HepG2 (cell line): Measurements from ENCODE around the gene IBA57. TPM values are rescaled to one million over a fixed set of nuclear protein-coding genes. Genes with fewer than 3 reads are reported as not detected.

Source experiments
- BCLAF1 ChIP-seq: fragments of 450-650 bp; IDR thresholded peaks from 2 replicates; pipeline ENCODE4 v1.6.1; 2017; ENCODE audit warnings: mild to moderate bottlenecking
- NR2F1 ChIP-seq, 2 experiments: fragments of 450-650 bp in 1 of 2; formaldehyde crosslinking in 1 of 2; IDR thresholded peaks; 2 replicates each; pipeline versions ENCODE4 v1.5.0 to v1.6.1; 2016 to 2020; ENCODE audit warnings: mild to moderate bottlenecking in 1 of 2, missing compliant biosample characterization in 1 of 2, missing genetic modification reagents in 1 of 2, moderate library complexity in 1 of 2
- ZBTB10 ChIP-seq: sonication (generic); formaldehyde crosslinking; IDR thresholded peaks from 2 replicates; pipeline ENCODE4 v1.4.0; 2020; ENCODE audit warnings: missing genetic modification reagents, borderline replicate concordance
- ZBTB25 ChIP-seq: IDR thresholded peaks from 2 replicates; pipeline ENCODE4 v1.6.1; 2018; ENCODE audit warnings: missing genetic modification reagents
- ZGPAT ChIP-seq: IDR thresholded peaks from 2 replicates; pipeline ENCODE4 v1.6.1; 2016; ENCODE audit warnings: mild to moderate bottlenecking
- polyA plus RNA-seq, 8 experiments: library from polyadenylated mRNA; depleted of rRNA in 3 of 8; stranded (reverse) in 7 of 8; unstranded in 1 of 8; fragments of >200 nt; fragmentation: Illumina TruSeq in 4 of 8; extraction: Trizol in 4 of 8; gene quantifications; 2 replicates each; pipeline versions ENCODE4 v1.2.1 to v1.2.3, GENCODE V29; 2011 to 2016; ENCODE audit warnings: low read depth in 4 of 8, missing spikeins in 1 of 8, mixed read lengths in 1 of 8; ENCODE audit not compliant: insufficient read depth in 1 of 8
- total RNA-seq, 5 experiments: library from RNA; depleted of rRNA; stranded (reverse); fragments of >200 nt; fragmentation: Illumina TruSeq; extraction: Trizol; gene quantifications; 2 replicates each; pipeline ENCODE4 v1.2.3, GENCODE V29; 2016; ENCODE audit warnings: low read depth in 1 of 5

IBA57 gene
- total and polyA plus RNA-seq, 2 of the 13 experiments (the other 11 are each of a cell fraction or from before 2014, with no cell fraction given) = 2.3 to 10.2 TPM

DNA sequence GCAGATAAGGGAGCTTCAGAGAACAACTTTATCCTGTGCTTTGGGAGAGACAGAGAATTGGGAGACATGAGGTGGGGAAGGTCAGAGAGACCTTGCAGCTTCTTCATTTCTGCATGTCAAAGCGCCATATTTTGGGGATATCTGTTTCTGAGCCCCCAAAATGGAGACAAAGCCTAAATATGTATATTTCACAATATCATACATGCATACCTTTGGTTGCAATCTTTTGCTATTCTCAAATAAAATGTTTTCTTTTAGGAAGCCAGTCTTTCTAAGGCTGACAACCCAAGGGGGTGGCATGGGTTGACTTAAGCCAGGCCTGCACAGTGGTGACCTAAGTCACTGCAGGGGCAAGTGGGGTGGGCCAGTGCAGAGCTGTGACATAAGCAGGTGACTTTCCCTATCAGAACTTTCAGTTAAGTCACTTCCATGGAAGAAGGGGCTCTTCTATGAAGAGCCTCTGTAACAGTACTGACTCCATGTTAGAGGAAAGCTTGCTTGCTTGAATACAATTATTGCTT, 42.6 kb upstream of the IBA57 start (continued):
- 0 out of 2 replicates have a peak, but pooled peaks have one; percentile 6 for TF ChIP-seq ZGPAT (CRISPR knock-in tag)
- no peak for TF ChIP-seq BCLAF1
- no peak for TF ChIP-seq ZBTB25 (CRISPR knock-in tag)
- TF ChIP-seq ZBTB10 (CRISPR knock-in tag) = no peak
- peak; percentile 47 to 66; a peak in 2 of 4 replicates for TF ChIP-seq NR2F1 (CRISPR knock-in tag; IDR thresholded peaks at IDR 0.05)
- TF ChIP-seq, all 625 proteins: peak for 4
